ENCODE results near the gene SEMG2. TPM values are rescaled to one million over a fixed set of nuclear protein-coding genes. Genes with fewer than 3 reads are reported as not detected.

The SEMG2 gene
- polyA plus RNA-seq, 3 donors, result 0.10 TPM; not detected in 2

Other genes starting within 250 kb of the SEMG2 start
- under 1 TPM; 0.43 to 0.77 (median 0.55) TPM for gene KCNS1, start 120.2 kb upstream of the SEMG2 start, polyA plus RNA-seq (ENCODE audit: insufficient read length in 3 of 3)
- gene WFDC5, start 106.2 kb upstream of the SEMG2 start, polyA plus RNA-seq (ENCODE audit: insufficient read length in 3 of 3), result not detected
- not detected for gene WFDC12, start 96.9 kb upstream of the SEMG2 start, polyA plus RNA-seq (ENCODE audit: insufficient read length in 3 of 3)
- not detected for gene PI3, start 46.5 kb upstream of the SEMG2 start, polyA plus RNA-seq (ENCODE audit: insufficient read length in 3 of 3)
- gene SEMG1, start 14.3 kb upstream of the SEMG2 start, polyA plus RNA-seq (ENCODE audit: insufficient read length in 3 of 3), result under 1 TPM in 1 of 3 donors, not detected in 2; 0.16 TPM
- gene SLPI, start 33.2 kb downstream of the SEMG2 start, polyA plus RNA-seq (ENCODE audit: insufficient read length in 3 of 3), result under 1 TPM in 2 of 3 donors, not detected in 1; 0.28 to 0.69 TPM
- gene RBPJL, start 85.5 kb downstream of the SEMG2 start, polyA plus RNA-seq (ENCODE audit: insufficient read length in 3 of 3), result not detected
- under 1 TPM; 0.21 to 0.43 (median 0.34) TPM for gene MATN4, start 86.9 kb downstream of the SEMG2 start, polyA plus RNA-seq (ENCODE audit: insufficient read length in 3 of 3)
- 100 to 1,000 TPM; 136 to 187 (median 157) TPM for gene SDC4, start 127.1 kb downstream of the SEMG2 start, polyA plus RNA-seq (ENCODE audit: insufficient read length in 3 of 3)
- gene SYS1, start 141.8 kb downstream of the SEMG2 start, polyA plus RNA-seq (ENCODE audit: insufficient read length in 3 of 3), result 10 to 100 TPM; 32.0 to 36.5 (median 36.1) TPM
- gene TP53TG5, start 157.0 kb downstream of the SEMG2 start, polyA plus RNA-seq (ENCODE audit: insufficient read length in 3 of 3), result 1 to 10 TPM; 1.3 to 3.0 (median 2.0) TPM
- gene DBNDD2, start 186.9 kb downstream of the SEMG2 start, polyA plus RNA-seq (ENCODE audit: insufficient read length in 3 of 3), result 10 to 100 TPM; 24.3 to 25.7 (median 24.8) TPM
- gene PIGT, start 194.8 kb downstream of the SEMG2 start, polyA plus RNA-seq (ENCODE audit: insufficient read length in 3 of 3), result 10 to 100 TPM; 98.2 to 99.1 (median 98.8) TPM
- 100 to 1,000 TPM; 204 to 219 (median 205) TPM for gene WFDC2, start 248.4 kb downstream of the SEMG2 start, polyA plus RNA-seq (ENCODE audit: insufficient read length in 3 of 3)

Measured in renal pelvis (tissue), 3 donors.